Activated T-helper 2 cell treated with anti-CD3 and anti-CD28 coated beads, Interferon-gamma antibody, Interleukin-2, Interleukin-4, amounts not matched to agents 10 μg/mL and 5 μg/mL and 100 μg/mL, durations not matched to agents 14 hours and 24 hours and 36 hours (primary cell): Measurements from ENCODE around the gene ADAM8. TPM values are rescaled to one million over a fixed set of nuclear protein-coding genes. Genes with fewer than 3 reads are reported as not detected.

ENCODE experiments used
- DNase-seq: peaks from one replicate; pipeline ENCODE4 v3.0.0; 2021; ENCODE audit warnings: low spot score
- H3K27ac Mint-ChIP-seq: one replicate; pipeline ENCODE4 v1.8.0; 2021; ENCODE audit warnings: mixed read lengths
- H3K27me3 Mint-ChIP-seq: one replicate; pipeline ENCODE4 v1.8.0; 2021; ENCODE audit warnings: low read depth, mixed read lengths
- H3K36me3 Mint-ChIP-seq: one replicate; pipeline ENCODE4 v1.8.0; 2021; ENCODE audit warnings: low read depth, mixed read lengths
- H3K4me1 Mint-ChIP-seq: one replicate; pipeline ENCODE4 v1.8.0; 2021; ENCODE audit warnings: low read depth, mixed read lengths
- H3K4me3 Mint-ChIP-seq: one replicate; pipeline ENCODE4 v1.8.0; 2021; ENCODE audit warnings: low read depth, mild to moderate bottlenecking, moderate library complexity, mixed read lengths
- H3K9me3 Mint-ChIP-seq: one replicate; pipeline ENCODE4 v1.8.0; 2021; ENCODE audit warnings: mixed read lengths
- intact Hi-C: fragments of 100-400 bp; cut with micrococcal nuclease; formaldehyde crosslinking; loops from one replicate; pipeline ENCODE4 v1.15.1; 2023
- total RNA-seq: library from RNA; stranded (reverse); gene quantifications from 2 replicates; pipeline ENCODE4 v1.2.3, GENCODE V29; 2022

Gene ADAM8
- total RNA-seq, 1 donor from 2014 or later = 214 TPM

GRCh38 chr10:133258066-133258817 lies 18.4 kb downstream of the ADAM8 start:
- H3K27ac Mint-ChIP-seq = peak overlapping the region; percentile 81
- intact Hi-C loops = no loop called here
- H3K4me3 Mint-ChIP-seq = peak overlapping the region; percentile 33
- peaks cover 34% of the 10 kb centered on the region for H3K4me1 Mint-ChIP-seq
- peaks cover 10% of the 10 kb centered on the region for H3K36me3 Mint-ChIP-seq
- no peak for DNase-seq
- H3K9me3 Mint-ChIP-seq = no peaks in the 10 kb centered on the region
- no peaks in the 10 kb centered on the region for H3K27me3 Mint-ChIP-seq

DNA sequence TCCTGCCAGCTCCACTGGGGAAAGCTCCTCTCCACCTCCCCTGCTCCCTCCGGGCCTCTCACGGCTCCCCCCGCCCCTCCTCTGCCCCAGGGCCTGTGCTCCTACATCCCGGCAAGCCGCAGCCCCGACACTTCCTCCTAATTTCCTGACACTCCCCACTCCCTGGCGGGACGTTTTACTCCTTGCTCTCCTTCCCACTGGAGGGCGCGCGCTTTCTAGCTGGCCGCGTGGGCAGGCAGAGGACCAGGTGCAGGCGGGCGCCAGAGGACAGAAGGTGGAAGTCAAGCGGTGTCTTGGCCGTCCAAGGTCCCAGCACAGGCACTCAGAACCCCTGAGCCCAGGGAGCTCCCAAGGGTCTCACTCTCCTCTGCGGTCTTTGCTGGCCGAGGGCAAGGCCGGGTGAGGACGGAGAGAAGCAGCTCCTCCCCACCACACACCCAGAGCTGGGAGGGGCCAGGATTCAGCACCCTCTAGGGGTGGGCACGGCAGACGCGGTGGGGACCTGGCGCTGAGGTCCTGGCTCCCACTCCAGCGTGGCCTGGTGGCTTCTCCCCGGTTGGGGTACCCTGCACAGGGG lies 19.1 kb downstream of the ADAM8 start:
- Mint-ChIP-seq H3K4me1 (peaks cover 33% of the 10 kb centered on the region), H3K27me3 (no peaks in the 10 kb centered on the region), H3K27ac (peak overlapping the region; percentile 81), H3K9me3 (no peaks in the 10 kb centered on the region), H3K36me3 (peaks cover 3% of the 10 kb centered on the region), H3K4me3 (peak overlapping the region; percentile 45)
- intact Hi-C loops = no loop called here
- DNase-seq = no peak

GRCh38 chr10:133255323-133255722 lies 21.3 kb downstream of the ADAM8 start:
- intact Hi-C loops = no loop called here
- H3K27me3 Mint-ChIP-seq = peaks cover 1% of the 10 kb centered on the region
- no peak overlapping the region for H3K27ac Mint-ChIP-seq
- no peaks in the 10 kb centered on the region for H3K9me3 Mint-ChIP-seq
- DNase-seq = no peak
- H3K36me3 Mint-ChIP-seq = no peaks in the 10 kb centered on the region
- H3K4me1 Mint-ChIP-seq = peaks cover 23% of the 10 kb centered on the region
- no peak overlapping the region for H3K4me3 Mint-ChIP-seq

DNA sequence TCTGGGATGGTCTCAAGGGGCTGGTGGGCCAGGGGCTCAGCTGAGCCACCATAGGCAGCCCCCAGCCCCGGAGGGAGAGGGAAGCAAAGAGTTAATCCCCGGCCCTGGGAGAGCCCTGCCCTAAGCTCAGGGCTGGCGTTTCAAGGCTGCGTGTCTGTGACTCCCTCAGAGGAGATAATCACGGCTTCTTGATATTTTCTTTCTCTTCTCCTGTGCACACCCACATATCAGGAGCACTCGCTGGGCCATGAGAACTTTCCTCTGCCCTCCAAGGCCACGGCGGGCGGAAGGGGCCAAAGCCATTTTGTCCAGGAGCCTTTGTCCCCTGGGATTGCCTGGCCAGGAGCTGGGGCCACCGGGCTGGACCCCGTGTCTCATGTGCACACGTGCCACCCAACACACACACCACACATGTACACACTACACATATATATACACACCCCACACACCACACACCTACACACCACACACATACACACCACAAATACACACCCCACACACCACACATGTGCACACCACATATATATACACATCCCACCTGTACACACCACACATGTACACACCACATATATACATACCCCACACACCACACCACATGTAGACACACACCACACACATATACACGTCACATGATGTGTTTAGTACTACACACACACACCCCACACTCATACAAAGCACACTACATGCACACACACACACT lies 22.1 kb downstream of the ADAM8 start:
- intact Hi-C loops = no loop called here
- no peak for DNase-seq
- peaks cover 15% of the 10 kb centered on the region for H3K4me1 Mint-ChIP-seq
- H3K36me3 Mint-ChIP-seq = no peaks in the 10 kb centered on the region
- no peak overlapping the region for H3K4me3 Mint-ChIP-seq
- no peak overlapping the region for H3K27ac Mint-ChIP-seq
- H3K9me3 Mint-ChIP-seq = no peaks in the 10 kb centered on the region
- H3K27me3 Mint-ChIP-seq = peaks cover 4% of the 10 kb centered on the region

- no peak overlapping the region for H3K27ac Mint-ChIP-seq
- H3K36me3 Mint-ChIP-seq = no peaks in the 10 kb centered on the region
- H3K9me3 Mint-ChIP-seq = no peaks in the 10 kb centered on the region
- no peak for DNase-seq
- peaks cover 8% of the 10 kb centered on the region for H3K4me1 Mint-ChIP-seq
- no peak overlapping the region for H3K4me3 Mint-ChIP-seq
- intact Hi-C loops = no loop called here
- peaks cover 4% of the 10 kb centered on the region for H3K27me3 Mint-ChIP-seq
These were observed 23.2 kb downstream of the ADAM8 start for GRCh38 chr10:133253361-133253955.

- Mint-ChIP-seq H3K27me3 (peaks cover 4% of the 10 kb centered on the region), H3K4me3 (no peak overlapping the region), H3K4me1 (peaks cover 3% of the 10 kb centered on the region), H3K27ac (no peak overlapping the region), H3K36me3 (no peaks in the 10 kb centered on the region), H3K9me3 (no peaks in the 10 kb centered on the region)
- intact Hi-C loops = no loop called here
- DNase-seq = no peak
These were observed 24.5 kb downstream of the ADAM8 start for GRCh38 chr10:133252223-133252552.

GRCh38 chr10:133251388-133252222 lies 25.1 kb downstream of the ADAM8 start:
- no peaks in the 10 kb centered on the region for H3K9me3 Mint-ChIP-seq
- intact Hi-C loops = no loop called here
- H3K4me3 Mint-ChIP-seq = no peak overlapping the region
- no peak for DNase-seq
- no peaks in the 10 kb centered on the region for H3K4me1 Mint-ChIP-seq
- H3K36me3 Mint-ChIP-seq = no peaks in the 10 kb centered on the region
- H3K27me3 Mint-ChIP-seq = peaks cover 4% of the 10 kb centered on the region
- H3K27ac Mint-ChIP-seq = no peak overlapping the region

DNA sequence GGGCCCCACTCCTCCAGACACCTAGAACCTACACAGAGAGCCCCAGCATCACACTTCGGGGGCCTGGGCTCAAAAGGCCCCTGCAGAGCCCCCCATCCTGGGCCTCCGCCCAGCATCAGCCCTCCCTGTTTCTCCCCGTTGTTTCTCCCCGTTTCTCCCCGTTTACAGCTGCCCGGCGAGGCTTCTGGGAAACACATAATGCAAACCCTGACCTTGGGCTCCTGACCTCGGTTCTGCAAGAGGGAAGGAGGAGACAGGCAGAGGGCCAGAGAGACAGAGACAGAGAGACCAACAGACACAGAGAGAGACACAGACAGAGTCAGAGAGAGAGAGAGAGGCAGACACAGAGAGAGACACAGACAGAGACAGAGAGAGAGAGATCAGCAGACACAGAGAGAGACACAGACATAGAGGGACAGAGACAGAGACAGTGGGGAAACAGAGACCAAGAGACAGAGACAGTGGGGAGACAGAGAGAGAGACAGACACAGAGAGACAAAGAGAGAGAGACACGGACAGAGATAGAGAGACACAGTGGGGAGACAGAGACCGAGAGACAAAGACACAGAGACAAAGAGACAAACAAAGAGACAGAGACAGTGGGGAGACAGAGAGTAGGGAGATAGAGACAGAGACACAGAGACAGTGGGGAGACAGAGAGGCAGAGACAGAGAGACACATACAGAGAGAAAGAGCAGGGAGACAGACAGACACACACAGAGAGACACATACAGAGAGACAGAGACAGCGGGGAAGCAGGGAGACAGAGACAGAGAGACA lies 26.5 kb downstream of the ADAM8 start:
- H3K27me3 Mint-ChIP-seq = peaks cover 4% of the 10 kb centered on the region
- H3K9me3 Mint-ChIP-seq = no peaks in the 10 kb centered on the region
- H3K4me3 Mint-ChIP-seq = no peak overlapping the region
- DNase-seq = no peak
- H3K4me1 Mint-ChIP-seq = no peaks in the 10 kb centered on the region
- H3K36me3 Mint-ChIP-seq = no peaks in the 10 kb centered on the region
- no peak overlapping the region for H3K27ac Mint-ChIP-seq
- intact Hi-C loops = no loop called here

DNA sequence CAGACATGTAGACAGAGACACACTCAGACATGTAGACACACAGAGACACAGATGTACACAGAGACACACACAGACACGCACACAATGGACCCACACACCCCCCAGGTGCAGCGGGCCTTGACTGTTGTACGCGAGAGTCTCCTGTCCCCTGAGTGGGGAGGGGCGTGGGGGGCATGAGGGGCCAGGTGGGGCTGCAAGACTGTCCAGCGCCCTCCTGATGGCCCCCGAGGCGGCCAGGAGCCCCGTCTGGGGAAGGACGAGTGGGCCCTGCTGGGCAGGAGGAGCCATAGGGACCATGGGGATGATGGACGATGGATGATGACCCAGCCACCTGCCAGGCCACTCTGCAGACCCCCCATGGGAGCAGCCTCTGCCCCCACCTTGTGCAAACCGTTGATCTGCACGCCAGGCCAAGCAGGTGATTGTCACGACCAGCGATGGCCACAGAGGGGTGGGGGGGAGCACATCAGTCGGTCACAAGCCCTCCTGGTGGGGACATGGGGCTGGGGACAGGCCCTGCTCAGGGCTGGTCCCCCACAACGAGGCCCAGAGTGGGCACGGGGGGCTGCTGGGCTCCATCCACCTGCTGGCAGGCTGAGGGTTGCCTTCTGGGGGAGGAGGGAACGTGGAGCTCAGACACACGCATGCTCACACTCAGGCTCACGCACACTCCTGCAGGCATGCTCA lies 27.4 kb downstream of the ADAM8 start:
- DNase-seq = no peak
- Mint-ChIP-seq H3K36me3 (no peaks in the 10 kb centered on the region), H3K27ac (no peak overlapping the region), H3K4me3 (no peak overlapping the region), H3K4me1 (no peaks in the 10 kb centered on the region), H3K27me3 (peaks cover 4% of the 10 kb centered on the region), H3K9me3 (no peaks in the 10 kb centered on the region)
- intact Hi-C loops = no loop called here

- Mint-ChIP-seq H3K36me3 (no peaks in the 10 kb centered on the region), H3K27me3 (peaks cover 4% of the 10 kb centered on the region)
These were observed 28.3 kb downstream of the ADAM8 start for GRCh38 chr10:133248334-133248715.

GRCh38 chr10:133247681-133248333 lies 28.9 kb downstream of the ADAM8 start:
- Mint-ChIP-seq H3K9me3 (no peaks in the 10 kb centered on the region), H3K27me3 (peaks cover 4% of the 10 kb centered on the region), H3K4me3 (no peak overlapping the region), H3K27ac (no peak overlapping the region), H3K36me3 (no peaks in the 10 kb centered on the region), H3K4me1 (no peaks in the 10 kb centered on the region)
- no peak for DNase-seq
- intact Hi-C loops = no loop called here

More at GRCh38 chr10:133248334-133248715, 28.3 kb downstream of the ADAM8 start:
- DNase-seq = no peak
- Mint-ChIP-seq H3K4me3 (no peak overlapping the region), H3K27ac (no peak overlapping the region), H3K9me3 (no peaks in the 10 kb centered on the region), H3K4me1 (no peaks in the 10 kb centered on the region)
- intact Hi-C loops = no loop called here
